ENCODE data around the gene ITPR1.

Gene ITPR1

DNA sequence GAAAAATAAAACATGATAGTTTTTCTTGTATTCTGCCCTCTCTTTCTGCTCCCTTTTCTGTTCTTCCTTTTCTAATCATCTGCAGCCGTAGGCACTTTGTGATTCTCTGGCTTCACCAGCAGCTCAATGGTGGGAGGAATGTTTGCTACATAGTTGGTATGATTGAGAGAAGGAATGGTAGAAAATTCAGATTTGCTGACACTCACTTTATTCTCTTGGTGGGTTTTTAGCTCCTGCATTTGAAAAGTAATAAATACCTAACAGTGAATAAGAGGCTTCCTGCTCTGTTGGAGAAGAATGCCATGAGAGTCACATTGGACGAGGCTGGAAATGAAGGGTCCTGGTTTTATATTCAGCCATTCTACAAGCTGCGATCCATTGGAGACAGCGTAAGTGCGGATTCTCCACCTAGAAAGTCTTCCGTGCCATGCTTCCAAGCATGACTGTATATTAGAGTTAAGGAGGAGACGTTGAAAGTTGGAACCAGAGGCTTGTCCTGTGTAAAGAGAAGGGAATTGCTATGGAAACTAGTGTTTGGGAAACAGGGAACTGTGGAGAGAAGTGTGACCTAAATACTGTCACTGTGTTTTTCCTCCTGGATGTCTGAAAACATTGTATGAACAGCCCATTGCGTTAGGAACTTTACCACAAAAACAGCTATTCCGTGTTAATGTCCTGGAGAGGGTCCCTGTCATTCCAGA lies 148.9 kb downstream of the ITPR1 start:
- no peak for DNase-seq (ENCODE audit: low read depth in 2 of 2)

DNA sequence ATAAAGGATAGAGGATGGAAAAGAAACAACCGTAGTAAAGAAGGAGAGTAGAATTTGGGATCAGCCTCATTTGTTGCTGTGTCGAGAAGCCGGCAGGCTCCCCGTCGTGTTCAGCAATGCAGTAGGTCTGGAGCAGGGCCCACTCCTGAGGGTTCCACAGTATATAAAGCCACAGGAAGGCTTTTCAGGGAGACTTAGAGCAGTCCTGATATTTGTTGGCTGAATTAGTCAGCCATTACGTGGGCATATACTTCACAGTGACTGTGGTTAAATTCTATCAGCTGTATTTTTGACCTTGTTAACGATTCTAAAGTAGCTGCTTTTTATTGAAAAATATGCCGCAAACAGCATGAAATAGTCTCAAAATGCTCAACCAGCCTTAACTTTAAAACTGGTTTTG lies 149.5 kb downstream of the ITPR1 start:
- no peak for DNase-seq (ENCODE audit: low read depth in 2 of 2)

DNA sequence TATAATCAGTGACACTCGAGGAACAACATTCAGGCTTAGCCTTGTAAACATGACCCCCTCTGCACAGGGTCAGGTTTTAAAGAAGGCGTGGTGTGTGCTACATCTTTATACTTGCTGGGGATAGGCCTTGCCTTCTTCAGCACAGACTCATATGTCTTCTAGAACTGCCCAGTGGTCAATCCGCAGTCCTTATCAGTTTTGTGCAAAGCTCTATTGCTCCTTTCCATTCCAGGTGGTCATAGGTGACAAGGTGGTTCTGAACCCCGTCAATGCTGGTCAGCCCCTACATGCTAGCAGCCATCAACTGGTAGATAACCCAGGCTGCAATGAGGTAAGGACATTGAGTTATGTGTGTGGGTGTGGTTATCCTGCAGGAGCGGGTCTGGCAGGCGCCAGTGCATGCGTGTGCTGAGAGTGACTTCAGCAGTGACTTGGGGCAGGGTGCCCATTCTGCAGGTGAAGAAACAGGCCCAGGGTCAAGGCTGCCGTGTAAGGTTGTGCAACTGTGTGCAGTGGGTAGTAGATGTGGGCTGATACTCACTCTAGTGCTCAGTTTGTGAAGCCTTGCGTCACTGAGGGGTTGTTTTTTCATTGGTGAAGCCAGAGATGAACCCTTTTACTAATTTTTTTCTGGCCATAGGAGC lies 150.9 kb downstream of the ITPR1 start:
- no peak for DNase-seq (ENCODE audit: low read depth in 2 of 2)

DNA sequence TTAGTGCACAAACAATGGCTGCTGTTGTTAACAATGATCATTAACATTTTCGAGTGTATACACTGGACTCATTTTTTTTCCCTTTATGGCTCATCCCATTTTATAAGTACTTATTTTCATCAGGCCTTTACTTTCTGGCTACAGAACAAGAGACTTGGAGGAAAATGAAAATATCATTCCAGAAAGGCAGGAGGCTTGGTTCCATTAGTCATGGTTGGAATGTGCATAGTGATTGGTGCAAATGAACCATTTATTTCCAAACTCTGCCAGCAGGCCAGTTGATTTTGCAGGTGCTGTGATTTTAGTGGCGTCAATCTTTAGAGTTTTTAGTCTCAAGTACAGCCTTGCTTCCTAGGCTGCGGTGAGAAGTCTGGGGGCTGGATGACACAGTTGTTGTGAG lies 151.8 kb downstream of the ITPR1 start:
- DNase-seq (ENCODE audit: low read depth in 2 of 2), result no peak

DNA sequence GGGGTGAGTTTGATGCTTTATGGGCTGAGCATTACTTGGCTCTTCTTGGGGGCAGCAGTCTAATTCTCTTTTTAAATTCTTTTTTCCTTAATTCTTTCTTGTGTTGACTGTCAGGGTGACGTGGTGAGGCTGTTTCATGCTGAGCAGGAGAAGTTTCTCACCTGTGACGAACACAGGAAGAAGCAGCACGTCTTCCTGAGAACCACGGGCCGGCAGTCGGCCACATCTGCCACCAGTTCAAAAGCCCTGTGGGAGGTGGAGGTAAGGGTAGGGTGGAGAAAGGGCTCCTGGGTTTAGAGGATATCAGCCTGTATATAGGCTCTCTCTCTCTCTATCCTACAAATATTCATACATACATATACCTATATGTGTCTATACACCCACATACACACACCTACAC lies 152.3 kb downstream of the ITPR1 start:
- DNase-seq (ENCODE audit: low read depth in 2 of 2), result no peak

DNA sequence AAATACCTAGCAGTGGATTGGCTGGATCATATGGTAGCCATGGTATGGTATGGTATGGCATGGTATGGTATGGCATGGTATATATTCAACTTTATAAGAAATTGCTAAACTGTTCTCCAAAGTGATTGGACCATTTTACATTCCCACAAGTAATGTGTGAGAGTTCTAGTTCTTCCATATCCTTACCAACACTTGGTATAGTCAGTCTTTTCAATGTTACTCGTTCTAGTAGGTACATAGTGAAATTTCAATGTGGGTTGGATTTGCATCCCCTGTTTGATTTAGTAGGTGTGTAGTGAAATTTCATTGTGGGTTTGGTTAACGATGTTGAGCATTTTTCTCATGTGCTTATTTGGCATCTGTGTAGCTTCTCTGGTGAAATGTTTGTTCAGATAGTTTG lies 154.3 kb downstream of the ITPR1 start:
- DNase-seq (ENCODE audit: low read depth in 2 of 2), result no peak

DNA sequence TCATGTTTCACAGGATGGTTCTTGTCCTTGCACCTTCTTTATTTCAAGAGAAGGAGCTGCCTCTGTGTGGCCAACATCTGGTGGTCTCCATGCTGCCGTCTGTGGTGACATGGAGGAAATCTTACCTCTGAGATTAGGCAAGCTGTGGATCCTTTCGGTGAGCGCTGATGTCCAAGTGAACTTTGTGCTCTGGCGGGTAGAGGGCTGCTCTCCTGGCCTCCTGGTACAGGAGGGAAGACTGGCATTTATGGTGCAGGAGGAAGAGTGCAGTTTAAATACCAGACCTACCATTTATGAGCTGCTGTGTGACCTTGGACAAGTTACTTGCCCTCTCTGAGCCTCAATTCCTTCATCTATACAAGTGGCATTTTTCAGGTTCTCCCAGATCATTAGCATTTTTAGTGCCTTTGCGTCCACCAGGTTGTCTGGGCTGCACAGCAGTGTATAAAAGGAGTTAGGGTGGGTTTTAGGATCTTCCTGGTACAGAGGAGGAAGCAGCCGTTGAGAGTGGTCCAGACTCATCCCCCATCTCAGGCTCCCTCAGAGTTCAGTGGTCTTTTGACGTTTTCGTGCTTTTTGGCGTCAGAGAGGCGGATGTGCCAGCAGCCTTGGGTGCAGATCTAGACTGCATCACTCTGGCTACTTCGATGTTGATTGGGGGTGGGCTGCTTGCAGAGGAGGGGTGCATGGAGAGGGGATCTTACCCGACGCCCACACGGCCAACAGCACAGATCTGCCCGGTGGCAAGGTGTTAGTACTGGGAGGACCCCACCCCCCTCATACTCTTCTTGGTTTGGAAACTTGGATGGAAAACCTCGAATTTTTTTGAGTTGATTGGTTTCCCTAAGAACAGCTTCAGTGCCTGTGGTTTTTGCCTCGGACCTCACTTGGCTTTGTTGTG lies 162.2 kb downstream of the ITPR1 start:
- DNase-seq (ENCODE audit: low read depth in 2 of 2), result no peak

DNA sequence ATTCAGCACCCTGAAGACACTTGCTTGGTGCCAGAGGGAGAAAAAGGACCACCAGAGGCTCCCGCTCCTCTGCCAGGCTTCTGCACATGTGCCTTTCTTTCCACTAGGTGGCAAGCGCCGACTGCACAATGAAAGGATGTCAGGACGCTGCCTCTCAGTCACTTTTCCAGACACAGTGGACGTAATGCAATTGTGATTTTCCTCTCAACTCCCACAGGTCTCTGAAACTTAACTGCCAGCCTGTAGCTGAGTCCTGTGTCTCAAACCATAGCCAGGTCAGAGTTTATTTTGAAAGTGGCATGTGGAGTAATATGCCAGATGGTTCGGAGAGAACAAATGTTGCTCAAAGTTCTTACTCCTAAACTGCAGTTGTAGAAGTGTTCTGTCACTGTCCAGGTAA lies 162.9 kb downstream of the ITPR1 start:
- DNase-seq (ENCODE audit: low read depth in 2 of 2), result no peak

DNA sequence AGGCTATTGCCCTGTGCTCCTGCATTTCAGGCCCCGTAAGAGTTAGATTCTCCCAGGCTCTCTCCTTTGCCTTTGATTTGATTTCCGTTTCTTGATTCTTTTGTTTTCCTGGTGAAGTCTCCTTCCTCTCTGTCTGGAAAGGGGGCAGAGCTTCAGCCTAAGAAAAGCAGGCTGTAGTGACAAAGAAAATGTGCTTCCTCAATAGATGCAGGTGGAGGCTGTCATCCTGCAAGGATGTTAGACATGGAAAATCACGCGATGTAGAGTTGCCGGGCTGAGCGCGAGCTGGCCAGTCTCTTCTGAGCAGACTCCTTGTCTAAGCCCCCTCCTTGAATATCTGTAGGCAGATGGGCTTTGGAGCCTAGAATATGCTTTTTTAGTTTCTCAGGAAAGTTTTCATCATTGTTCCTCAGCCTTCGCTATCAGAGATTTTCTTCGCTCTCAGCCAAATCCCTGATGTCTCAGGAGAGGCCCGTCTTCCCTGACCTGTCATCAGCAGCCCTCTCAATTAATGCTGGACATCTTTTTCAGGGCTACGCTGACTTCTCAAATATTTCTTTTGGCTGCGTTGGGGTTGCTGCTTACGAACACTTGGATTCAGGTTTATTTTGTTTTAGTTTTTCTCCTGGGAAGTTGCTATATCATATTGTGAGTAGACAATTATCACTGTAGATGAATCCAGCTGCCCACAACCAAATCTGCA lies 163.6 kb downstream of the ITPR1 start:
- DNase-seq (ENCODE audit: low read depth in 2 of 2), result no peak

DNA sequence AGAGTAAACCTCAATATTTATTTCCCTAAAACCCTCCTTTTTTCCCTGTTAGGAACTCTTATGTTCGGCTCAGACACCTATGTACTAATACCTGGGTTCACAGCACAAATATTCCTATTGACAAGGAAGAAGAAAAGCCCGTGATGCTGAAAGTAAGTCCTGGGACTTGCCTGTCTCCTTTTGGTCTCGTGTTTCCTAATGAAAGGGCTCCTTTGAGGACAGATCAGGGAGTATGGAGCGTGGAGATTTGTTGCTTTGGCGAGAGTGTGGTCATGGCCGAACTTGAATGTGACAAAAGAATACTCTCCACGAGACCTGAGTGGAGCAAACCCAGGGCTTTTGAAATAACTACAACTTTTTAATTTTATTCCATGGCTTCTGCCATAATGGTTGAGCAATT lies 167.8 kb downstream of the ITPR1 start:
- no peak for DNase-seq (ENCODE audit: low read depth in 2 of 2)

DNA sequence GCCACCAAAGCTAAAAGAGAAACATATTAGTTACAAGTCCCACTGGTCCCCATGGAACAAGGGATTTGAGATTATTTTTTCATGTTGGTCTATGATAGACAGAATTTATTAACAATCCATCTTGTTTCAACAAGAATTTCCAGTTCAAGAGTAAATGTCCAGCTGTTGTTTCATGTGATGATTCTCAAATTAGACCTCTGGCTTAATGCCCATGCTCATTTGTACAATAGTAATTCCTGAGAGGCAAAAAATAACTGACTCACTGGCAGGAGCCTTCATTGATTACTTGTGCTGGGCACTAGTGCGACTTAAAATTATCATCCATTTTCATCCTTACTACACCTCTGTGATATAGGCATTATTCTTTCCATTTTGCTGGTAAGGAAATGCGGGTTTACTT lies 171.3 kb downstream of the ITPR1 start:
- no peak for DNase-seq (ENCODE audit: low read depth in 2 of 2)

DNA sequence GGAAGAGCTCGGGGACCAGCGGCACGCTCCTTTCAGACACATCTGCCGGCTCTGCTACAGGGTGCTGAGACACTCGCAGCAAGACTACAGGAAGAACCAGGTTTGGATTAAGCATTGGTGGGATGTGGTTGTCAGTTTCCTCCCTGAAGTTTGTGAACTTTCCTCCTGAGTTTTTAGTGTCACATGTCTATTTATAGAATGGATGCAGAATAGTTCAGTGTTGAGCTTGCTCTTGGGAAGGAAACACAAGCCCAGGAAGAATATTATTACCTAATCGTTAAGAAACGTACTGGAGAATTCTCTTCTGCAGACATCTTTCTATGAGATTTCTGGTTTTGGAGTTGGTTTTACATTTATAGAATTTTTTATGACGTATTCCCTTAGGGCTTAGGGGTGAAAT lies 172.0 kb downstream of the ITPR1 start:
- DNase-seq (ENCODE audit: low read depth in 2 of 2), result no peak

DNA sequence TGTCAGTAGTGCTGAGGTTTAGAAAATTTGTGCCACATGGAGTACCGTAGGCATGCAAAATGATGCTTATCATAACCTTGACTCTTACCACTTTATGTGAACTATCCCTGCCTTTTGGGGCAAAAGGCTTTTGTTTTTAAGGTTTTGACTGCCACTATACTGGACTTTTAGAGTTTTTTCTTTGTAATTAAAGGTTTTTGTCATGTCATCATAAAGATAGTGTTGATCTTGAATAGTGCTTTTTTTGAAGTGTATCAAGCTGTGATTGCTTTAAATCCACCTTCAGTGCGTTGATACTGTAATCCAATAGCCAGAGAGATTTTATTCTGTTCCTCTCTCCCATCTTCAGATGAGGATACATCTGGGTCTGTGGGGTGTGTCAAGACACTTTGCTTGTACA lies 172.9 kb downstream of the ITPR1 start:
- DNase-seq (ENCODE audit: low read depth in 2 of 2), result no peak

DNA sequence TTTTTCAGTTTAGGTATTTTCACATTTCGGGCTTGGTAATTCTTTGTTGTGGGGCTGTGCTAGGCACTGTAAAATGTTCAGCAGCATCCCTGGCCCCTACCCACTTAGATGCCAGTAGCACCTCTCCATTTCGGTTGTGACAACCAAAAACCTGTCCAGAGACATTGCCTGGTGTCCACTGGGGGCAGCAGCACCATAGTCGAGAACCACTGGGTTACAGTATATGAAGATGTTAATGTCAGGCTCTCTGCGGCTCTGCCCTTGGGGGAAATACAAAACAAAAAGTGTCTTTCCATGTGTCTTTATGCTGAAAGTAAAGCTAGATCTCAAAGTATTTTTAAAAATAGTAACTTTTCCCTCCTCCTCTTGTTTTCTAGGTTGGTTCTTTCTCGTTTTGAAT lies 177.2 kb downstream of the ITPR1 start:
- DNase-seq (ENCODE audit: low read depth in 2 of 2), result no peak

DNA sequence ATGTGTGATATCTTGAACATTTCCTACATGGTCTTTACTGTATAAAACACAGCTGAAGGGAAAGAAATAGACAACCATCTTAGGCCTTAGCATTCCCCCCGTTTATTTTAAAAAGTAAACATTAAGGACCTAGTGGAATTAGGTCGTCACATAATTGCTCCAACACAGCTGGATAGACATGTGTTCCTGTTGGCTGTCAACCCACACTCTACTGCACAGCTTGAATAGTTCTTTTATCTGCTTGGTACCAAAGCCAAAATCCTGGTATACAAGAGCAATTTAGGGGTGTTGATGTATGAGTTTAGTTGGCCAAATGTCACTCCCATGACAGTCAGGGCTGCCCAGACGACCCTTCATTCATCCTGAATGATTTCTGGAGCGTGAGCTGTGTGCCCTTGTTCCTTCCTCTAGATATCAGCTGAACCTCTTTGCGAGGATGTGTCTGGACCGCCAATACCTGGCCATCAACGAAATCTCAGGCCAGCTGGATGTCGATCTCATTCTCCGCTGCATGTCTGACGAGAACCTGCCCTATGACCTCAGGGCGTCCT lies 179.7 kb downstream of the ITPR1 start:
- DNase-seq (ENCODE audit: low read depth in 2 of 2), result no peak

DNA sequence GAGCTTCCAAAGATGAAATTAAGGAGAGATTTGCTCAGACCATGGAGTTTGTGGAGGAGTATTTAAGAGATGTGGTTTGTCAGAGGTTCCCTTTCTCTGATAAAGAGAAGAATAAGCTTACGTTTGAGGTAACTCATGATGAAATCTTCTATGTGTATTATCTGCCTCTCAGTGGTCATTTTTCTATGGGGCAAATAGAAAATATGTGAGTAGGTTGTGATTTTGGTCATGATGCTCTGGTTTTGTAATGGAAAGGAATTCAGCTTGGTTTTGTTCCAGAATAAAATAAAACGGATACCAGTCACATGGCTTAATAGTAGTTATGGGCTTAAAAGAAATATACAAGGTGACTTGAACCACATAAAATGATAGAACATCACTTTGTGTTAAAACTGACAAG lies 181.1 kb downstream of the ITPR1 start:
- DNase-seq (ENCODE audit: low read depth in 2 of 2), result no peak

DNA sequence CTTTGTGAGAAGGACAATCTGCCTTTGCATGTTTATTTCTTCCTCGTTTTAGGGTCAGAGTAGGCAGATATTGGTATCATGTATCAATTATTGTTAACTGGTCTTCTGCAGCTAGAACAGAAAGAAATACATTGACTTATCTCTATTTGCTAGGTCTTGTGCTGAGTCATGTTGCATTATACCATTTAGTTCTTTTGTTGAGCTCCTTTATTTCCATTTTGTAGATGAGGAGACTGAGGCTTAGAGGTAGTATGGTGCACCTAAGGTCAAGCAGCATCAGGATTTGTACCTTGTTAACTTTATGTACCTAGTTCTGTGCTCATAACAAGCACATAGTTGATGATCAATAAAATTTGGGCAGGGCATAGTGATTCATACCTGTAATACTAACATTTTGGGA lies 182.6 kb downstream of the ITPR1 start:
- no peak for DNase-seq (ENCODE audit: low read depth in 2 of 2)

DNA sequence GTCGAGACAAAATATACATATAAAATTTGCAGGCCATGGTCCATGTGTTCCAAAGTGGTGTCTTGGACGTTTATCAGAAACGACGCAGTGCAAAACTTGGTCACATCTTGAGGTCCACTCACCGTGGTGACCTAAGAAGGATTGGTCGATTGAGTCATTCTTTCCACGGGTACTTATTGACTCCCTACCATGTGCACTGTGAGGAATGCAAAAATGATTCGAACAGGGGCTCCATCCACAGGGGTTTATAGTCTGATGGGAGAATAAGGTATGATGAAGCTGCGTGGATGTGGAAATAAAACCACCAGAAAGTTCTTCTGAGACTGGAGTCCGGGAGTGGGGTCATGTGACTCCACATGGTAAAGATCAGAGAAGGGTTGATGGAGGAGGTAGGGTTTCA lies 185.2 kb downstream of the ITPR1 start:
- DNase-seq (ENCODE audit: low read depth in 2 of 2), result no peak

DNA sequence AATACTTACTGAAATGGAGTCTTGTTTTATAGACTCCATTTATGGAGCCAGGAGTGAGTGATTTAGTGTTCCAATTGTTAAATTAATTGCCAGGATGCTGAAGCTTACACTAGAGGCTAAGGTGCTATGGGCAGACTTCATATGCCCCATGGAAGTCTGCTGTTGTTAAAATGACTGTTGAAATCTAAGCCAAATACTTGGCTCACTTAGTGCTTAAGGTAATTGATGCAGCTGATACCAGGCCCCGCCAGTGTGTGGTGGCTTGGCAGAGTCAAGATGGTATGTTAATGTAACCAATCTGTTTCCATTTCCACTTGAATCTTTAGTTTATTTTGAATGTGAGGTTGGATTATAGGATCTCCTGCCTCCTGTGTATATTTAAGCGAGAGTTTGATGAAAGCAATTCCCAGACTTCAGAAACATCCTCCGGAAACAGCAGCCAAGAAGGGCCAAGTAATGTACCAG lies 187.1 kb downstream of the ITPR1 start:
- no peak for DNase-seq (ENCODE audit: low read depth in 2 of 2)

DNA sequence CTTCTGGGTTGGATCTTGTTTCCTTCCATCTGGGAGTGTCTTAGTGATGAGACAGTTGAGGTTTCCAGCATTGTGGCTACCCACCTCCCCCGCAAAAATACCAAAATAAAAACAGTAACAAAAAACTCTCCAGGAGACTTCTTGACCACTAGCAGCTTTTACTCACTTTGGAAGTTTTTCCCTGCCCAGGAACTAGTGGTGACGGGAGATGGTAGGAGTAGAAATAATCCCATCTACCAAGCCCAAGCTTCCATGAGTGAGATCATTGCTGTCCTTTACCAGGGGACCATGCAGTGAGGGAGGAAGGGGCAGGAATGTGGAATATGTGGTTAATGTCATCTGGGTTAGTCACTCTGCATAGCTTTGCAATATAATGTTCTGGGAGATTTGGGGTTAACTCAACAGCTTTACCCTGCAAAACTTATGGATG lies 187.7 kb downstream of the ITPR1 start:
- DNase-seq (ENCODE audit: low read depth in 2 of 2), result no peak

DNA sequence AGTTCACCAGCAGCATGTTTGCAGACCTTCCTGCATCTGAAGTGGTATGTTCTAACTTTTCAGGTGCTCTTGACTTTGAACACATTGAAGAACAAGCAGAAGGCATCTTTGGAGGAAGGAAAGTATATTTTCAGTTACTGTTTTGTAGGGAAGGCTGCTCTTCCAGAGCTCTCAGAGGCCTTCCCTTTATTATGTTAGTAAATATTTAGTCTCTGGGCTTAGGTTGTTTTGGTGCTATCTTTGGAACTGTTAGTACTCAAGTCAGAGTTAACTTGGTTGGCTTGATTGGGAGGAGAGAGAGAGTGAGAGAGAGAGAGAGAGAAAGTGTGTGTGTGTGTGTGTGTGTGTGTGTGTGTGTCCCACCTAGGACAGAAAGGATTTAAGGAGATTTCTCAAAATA lies 188.2 kb downstream of the ITPR1 start:
- DNase-seq (ENCODE audit: low read depth in 2 of 2), result no peak

DNA sequence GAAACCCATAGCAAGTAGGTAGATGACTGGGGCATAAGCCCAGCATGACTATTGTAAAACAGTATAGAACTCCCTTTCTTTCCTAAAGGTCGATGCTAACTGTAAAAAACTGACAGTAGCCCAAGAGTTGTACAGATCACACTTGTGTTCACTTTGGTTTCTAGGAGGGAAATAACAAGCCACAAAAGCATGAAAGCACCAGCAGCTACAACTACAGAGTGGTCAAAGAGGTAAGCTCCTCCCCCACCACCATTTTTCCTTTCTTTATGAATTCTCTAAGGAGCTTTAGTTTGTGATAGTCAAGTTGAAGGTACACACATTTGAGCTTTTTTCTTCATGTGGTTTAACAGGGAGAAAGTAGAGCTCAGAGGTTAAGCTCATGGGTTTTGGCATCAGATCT lies 191.0 kb downstream of the ITPR1 start:
- DNase-seq (ENCODE audit: low read depth in 2 of 2), result no peak

Measured in stimulated activated CD4-positive, alpha-beta T cell treated with anti-CD3 and anti-CD28 coated beads, Interleukin-1b, Interleukin-23, amount 100 ng/mL, for 1 hour (primary cell).